Vagina (tissue), 2 donors: ENCODE results near the gene FMNL2.

Experiments used
- POLR2A ChIP-seq, 2 donors: fragments of 450-650 bp; IDR thresholded peaks; one replicate each; pipeline ENCODE4 v1.6.1; 2017; ENCODE audit warnings: antibody characterized with exemption in 2 of 2, mild to moderate bottlenecking in 2 of 2, moderate library complexity in 2 of 2
- POLR2AphosphoS5 ChIP-seq, 2 donors: sonication (generic); formaldehyde crosslinking; IDR thresholded peaks; one replicate each; pipeline ENCODE4 v1.9.0; 2017; ENCODE audit warnings: antibody characterized with exemption in 2 of 2, mild to moderate bottlenecking in 2 of 2, low read depth in 1 of 2; ENCODE audit not compliant: insufficient read depth in 1 of 2
- TF ChIP-seq, protein P1 (sequence below), 3 experiments: fragments of 450-650 bp in 2 of 3; fragments of 200-600 bp in 1 of 3; sonication (generic) in 1 of 3; IDR thresholded peaks; one replicate each; pipeline ENCODE4 v1.5.1; 2017 to 2019; ENCODE audit warnings: antibody characterized with exemption in 3 of 3, mild to moderate bottlenecking in 2 of 3, moderate library complexity in 2 of 3

GRCh38 chr2:152436148-152436547 is 101.2 kb downstream of the FMNL2 start:
- TF ChIP-seq POLR2A (IDR thresholded peaks at IDR 0.05) (no peak), POLR2AphosphoS5 (IDR thresholded peaks at IDR 0.05; ENCODE audit: insufficient read depth in 1 of 2, low read depth in 1 of 2) (no peak)
- TF ChIP-seq, protein P1, sequence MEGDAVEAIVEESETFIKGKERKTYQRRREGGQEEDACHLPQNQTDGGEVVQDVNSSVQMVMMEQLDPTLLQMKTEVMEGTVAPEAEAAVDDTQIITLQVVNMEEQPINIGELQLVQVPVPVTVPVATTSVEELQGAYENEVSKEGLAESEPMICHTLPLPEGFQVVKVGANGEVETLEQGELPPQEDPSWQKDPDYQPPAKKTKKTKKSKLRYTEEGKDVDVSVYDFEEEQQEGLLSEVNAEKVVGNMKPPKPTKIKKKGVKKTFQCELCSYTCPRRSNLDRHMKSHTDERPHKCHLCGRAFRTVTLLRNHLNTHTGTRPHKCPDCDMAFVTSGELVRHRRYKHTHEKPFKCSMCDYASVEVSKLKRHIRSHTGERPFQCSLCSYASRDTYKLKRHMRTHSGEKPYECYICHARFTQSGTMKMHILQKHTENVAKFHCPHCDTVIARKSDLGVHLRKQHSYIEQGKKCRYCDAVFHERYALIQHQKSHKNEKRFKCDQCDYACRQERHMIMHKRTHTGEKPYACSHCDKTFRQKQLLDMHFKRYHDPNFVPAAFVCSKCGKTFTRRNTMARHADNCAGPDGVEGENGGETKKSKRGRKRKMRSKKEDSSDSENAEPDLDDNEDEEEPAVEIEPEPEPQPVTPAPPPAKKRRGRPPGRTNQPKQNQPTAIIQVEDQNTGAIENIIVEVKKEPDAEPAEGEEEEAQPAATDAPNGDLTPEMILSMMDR (IDR thresholded peaks at IDR 0.05), result no peak
